Activated CD4-positive, CD25-positive, alpha-beta regulatory T cell treated with anti-CD3 and anti-CD28 coated beads, Interleukin-2, amount 50 U/mL, for 24 hours (primary cell): ENCODE measurements around the gene EXOSC1.
"Not testable (repeated sequence)": the region's sequence is repeated elsewhere in the genome, so short reads cannot be mapped to it uniquely, and the experiment has no call there.

Source experiments
- ATAC-seq, 2 donors: fragments of 150-1000 bp; cut with Tn5 transposase; one replicate each; pipeline ENCODE4 v1.10.0; 2021; ENCODE audit warnings: mild to moderate bottlenecking in 1 of 2, moderate library complexity in 1 of 2

Gene EXOSC1

DNA sequence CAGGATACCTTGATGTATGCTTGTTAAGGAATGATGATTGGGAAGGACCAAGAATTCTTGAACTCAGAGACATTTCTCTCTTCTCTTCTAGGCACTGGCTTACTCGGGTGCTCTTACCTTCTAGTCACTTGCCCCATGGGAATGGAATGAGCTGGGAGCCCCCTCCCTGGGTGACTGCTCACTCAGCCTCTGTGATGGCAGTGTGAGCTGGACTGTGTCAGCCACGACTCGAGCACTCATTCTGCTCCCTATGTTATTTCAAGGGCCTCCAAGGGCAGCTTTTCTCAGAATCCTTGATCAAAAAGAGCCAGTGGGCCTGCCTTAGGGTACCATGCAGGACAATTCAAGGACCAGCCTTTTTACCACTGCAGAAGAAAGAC lies 10.9 kb upstream of the EXOSC1 start:
- ATAC-seq: no peak

DNA sequence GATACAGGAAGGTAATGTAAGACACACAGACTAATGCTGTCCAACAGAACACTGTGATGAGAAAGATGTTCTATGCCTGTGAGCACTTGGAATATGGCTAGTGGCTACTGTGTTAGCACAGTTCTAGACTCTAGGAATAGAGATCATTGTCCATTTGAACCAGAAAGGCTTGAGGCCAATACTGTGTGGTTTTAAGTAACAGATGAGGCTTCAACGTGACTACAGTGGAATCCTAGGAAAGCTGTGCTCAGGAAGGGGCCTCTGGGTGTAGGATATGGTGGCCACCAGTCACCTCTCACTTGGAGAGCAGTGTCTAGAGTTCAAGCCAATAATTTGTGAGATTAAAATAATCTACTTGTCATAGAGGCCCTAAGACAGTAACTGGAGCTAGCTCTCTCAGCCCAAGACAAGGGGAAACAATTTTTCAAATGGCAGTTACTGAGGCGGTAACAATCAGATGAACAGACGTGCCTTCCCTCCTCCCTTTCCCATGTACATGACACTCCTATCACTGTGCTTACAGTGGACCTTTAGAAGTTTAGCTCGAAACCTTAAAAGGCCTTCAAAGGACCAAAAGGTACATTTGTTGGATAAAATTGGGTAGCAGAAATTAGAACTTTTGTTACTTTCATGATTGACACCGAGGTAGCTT lies 10.4 kb upstream of the EXOSC1 start:
- ATAC-seq: no peak

DNA sequence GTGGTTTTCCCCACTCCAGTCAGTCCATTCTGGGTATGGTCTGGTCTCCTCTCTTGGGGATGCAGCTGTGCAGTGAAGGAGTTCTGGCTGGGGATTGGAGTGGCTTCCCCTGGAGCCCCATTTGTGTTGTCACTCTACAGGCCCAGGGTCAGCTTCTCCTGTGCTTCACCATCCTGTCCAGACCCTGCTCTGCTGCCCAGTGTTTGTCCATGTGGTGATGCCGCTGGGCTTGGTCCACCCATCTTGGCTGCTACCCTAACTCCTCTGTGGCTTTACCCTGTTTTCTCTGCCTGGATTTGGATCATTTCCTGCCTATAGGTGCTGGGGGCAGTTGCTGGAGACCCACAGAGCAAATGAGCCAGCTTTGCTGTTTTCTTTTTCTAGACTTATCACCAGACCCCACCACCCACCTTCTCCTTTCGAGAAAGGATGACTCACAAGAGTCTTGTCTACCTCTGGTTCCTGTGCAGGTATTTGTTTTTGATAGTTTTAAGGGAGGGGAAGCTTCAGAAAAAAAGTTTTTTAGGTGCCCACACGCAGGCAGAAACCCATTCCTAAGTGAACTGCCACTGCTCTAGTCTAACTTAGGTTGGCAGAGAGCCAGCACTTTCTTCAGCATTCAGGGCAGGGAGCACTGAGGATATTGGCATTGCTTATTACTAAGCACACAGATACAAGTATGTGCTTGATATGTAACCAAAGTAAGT lies 8.7 kb upstream of the EXOSC1 start:
- ATAC-seq: peak; percentile 82 to 85

DNA sequence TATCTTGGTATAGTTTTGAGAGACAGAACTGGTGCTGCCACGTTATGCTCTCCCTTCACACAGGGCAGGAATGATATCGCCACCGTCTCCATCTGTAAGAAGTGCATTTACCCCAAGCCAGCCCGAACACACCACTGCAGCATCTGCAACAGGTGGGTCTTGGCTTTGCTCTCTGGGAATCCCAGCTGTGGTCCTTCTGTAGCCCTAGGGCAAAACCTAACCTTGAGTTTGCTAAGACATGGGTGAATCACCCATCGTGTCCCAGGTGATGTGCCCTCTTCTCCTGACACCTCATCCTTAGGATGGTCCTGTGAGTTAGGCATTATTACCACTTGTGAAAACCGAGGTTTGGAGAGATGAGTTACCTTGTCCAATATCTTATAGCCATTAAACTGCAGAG lies 6.5 kb upstream of the EXOSC1 start:
- no peak for ATAC-seq

DNA sequence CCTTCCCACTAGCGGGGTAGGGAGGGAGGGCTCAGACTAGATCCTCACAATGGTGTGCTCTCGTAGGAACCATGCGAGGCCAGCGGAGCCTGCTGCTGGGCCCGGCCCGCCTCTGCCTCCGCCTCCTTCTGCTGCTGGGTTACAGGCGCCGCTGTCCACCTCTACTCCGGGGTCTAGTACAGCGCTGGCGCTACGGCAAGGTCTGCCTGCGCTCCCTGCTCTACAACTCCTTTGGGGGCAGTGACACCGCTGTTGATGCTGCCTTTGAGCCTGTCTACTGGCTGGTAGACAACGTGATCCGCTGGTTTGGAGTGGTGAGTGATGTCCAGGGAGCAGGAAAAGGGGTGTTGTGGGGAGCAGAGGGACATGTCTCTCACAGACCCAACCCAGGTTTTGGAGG lies 5.8 kb upstream of the EXOSC1 start:
- no peak for ATAC-seq

DNA sequence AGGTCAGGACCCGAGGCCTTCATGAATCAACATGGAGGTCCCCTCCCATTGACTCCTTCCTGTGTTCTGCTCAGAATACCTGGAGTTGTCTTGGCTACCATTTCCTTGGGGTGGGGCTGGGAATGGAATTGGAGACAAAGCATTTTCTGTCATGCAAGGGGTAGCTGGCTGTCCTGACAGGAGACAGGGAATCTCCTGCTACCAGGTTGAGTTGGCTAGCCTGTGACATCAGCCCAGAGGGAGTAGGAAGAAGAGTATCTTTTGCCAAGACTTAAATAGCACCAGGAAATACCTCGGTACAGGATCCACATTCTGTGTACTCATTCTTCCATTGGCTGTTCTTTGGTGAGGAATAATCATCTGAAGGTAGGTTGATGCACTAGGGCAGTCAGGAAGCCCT lies 5.0 kb upstream of the EXOSC1 start:
- no peak for ATAC-seq

DNA sequence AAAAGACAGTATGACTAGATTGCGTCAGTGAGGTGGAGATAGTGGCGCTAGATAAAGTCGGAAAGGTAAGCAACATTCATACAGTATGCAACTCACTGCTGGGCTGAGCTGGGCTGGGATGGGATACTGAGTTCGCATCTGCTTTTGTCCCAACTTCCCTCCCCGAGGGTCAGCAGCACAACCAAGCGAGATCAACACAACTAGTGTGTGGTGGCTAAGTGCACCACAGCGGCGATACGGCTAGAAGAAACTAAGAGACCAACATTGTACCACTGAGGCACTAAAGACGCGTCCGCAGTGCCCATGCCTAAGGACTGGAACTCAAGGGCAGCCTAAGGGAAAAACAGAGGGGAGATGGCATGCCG lies 467 bp downstream of the EXOSC1 start:
- ATAC-seq: no peak

DNA sequence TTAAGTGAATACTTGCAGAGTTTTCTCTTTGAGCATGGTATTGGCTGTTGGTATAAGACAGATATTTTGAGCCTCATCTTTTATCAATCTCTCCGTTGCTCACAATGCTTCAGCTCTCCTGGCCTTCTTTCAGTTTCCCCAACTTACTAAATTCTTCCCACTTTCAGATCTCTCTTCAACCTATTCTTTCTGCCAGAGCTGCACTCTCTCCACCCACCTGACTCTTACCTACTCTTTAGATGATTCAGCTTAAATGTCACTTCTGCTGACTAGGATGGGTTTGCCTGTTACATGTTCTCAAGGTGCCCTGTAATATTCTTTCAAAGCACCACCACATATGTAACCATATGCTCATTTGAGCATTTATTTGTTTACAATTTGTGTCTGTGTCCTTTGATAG lies 1.6 kb downstream of the EXOSC1 start:
- peak; percentile 22 to 54 for ATAC-seq

DNA sequence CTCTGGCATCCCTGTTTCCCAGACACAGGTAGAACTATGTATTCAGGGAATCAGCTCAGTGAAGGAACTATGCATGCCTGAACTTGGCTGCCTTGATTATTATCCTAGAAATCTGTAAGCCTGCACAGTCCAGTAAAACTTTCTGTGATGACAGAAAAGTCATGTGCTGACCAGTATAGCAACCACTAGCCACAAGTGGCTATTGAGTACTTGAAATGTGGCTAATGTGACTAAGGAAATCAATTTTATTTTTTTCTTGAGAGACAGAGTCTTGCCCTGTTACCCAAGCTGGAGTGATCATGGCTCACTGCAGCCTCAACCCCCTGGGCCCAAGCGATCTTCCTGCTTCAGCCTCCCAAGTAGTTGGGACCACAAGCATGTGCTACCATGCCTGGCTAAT lies 3.5 kb downstream of the EXOSC1 start:
- ATAC-seq: no peak

DNA sequence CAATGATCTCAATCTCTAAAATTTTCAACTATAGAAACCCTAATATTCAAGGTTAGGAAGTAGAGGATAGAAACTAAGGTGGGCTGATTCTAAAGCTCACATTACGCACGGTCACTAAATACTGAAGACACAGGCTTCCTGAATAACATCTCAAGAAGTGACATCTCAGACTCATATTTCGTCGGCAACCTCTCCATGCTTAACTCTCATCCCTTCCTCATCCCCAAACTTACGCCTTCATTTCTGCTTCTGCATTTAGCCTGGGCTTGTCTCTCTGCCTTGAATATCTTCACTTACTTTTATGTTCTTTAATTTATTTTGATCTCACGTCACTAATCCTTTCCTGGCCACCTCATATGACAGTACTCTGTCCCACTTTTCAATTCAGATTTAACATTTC lies 10.6 kb downstream of the EXOSC1 start:
- ATAC-seq: no peak

DNA sequence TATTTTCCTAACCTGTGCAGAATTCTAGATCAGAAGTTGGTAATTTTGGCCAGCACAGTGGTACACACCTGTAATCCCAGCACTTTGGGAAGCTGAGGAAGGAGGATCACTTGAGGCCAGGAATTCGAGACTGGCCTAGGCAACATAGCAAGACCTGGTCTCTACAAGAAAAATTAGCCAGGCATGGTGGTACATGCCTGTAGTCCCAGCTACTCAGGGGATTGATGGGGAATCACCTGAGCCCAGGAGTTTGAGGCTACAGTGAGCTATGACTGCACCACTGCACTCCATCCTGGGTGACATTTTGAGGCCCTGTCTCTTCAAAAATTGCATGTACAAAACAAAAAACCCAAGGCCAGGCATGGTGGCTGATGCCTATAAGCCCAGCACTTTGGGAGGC lies 11.2 kb downstream of the EXOSC1 start:
- ATAC-seq: no peak

DNA sequence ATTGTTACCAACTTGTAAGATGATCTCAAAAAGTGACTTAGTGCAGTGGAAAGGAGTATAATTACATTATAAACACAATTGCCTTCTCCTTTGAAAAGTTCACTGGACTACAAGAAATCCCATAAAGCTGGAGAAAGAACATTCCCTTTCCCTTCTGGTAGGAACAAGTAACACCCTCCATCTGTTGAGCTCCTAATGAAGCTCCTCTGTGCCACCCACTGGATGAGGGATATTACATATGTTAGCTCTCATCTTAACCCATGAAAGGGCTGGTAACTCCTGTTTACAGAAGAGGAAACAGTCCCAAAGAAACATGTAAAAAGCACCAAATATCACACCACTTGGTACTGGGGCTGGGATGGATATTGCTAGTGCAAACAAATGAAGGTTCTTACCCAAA lies 11.8 kb downstream of the EXOSC1 start:
- peak in 1 of 2 donors; percentile 12 for ATAC-seq

DNA sequence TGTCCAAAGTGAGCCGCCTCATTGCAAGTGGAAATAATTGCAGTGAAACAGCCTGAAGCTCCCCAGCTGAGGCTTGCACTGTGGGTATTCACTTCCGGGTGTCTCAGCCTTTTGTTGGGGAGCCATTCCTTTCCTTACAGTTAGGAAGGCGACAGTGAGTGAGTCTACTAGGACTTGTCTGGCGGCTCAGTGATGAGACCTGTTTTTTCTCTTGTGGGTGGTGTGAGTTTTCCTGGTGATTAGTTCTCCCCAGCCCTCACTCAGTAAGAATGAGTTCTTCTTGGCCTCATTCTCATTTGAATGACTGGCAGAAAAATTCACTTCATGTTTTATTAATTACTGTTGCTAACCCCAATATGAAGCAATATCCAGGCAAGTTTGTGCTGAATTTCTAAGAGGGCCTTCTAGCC lies 17.2 kb downstream of the EXOSC1 start:
- ATAC-seq: peak in 1 of 2 donors; percentile 8

DNA sequence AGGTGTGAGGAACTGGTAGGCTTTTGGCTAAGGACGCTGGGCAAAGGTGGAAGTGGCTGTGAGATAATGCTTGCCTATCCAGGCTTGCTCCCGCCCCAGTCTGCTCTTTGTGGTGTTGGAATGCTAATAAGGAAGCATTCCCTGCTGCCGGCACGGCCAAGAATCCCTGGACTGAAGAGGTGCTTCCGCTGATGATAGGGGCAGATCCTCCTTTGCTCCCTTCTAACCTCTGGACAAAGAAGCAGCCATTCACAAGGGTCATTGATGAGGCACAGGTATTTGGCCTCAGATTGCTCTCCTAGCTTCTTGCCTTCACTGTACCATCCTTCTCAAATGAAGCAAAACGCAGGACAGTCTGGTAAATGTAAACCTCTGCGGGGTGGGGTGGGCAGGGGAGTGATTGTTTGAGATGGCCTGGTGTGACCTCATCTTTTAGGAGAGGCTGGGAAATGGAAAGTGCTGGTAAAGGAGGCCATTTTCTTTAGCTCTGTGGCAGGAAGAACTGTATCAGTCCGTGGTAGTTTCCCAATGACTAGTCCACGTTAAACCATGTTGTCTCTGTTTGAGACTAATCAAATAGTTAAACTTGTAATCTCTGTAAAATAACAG lies 18.1 kb downstream of the EXOSC1 start:
- ATAC-seq: peak; percentile 45 to 59

DNA sequence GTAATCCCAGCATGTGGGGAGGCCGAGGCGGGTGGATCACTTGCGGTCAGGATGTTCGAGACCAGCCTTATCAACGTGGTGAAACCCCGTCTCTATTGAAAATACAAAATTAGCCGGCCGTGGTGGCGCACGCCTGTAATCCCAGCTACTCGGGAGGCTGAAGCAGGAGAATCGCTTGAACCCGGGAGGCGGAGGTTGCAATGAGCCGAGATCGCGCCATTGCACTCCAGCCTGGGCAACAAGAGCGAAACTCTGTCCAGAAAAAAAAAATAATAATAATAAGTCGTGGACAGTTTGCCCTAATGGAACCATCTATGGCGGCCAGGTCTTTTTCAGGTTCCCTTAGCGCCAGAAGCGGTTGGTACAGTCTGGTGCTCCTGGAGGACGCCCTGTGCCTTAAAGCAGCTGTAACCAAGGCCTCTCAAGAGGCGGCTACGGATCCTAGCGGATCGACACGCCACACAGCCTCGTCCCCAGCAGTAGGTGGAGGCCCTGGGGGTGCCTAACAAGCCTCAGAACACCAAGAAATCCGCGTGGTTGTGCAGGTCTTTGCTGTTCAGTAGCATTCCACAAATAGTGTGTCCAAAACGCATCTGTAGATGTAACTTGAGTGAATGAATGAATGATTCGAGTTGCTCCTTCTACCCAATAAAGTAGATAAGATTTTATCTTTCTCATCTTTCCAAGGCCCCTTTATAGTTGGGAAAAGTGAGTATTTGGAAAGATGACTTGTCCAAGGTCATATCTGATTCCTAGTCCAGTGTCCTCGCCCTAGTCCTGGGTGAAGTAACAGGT lies 18.8 kb downstream of the EXOSC1 start:
- ATAC-seq: no peak

DNA sequence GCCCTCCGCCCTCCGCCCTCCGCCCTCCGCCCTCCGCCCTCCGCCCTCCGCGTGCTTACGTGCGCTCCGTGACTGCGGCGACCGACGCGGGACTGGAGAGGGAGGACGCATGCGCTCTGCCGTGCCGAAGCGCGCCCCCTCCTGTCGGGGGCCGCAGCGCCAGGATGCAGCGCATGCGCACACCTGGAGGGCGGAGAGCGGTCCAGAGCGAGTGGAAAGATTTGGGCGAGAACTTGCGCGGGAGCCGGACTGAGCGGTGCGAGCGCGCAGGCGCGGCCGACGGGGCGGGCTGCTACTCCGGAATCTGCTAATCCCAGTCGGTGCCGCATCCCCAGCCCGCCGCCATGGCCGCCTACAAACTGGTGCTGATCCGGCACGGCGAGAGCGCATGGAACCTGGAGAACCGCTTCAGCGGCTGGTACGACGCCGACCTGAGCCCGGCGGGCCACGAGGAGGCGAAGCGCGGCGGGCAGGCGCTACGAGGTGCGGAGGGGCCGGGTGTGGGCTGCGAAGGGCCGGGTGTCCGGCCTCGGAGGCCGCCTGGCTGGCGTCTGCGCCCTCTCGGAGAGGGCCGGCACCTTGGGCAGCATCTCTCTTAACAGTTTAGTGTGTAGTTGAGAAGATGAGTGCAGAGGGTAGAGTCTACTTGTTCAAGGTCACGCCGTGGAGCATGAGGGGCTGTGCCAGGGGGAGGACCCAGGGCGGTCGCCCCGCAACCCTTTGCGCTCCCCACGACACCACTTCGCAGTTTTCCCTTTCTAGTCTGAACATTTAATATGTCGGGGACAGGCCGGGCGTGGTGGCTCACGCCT lies 19.6 kb downstream of the EXOSC1 start, which contains the start of gene PGAM1:
Gene PGAM1, plus strand, starts transcription at position 228 of the 812 bp plus-strand sequence. Its CDS starts 117 bp downstream, at position 345.
- peak; percentile 69 to 71 for ATAC-seq

DNA sequence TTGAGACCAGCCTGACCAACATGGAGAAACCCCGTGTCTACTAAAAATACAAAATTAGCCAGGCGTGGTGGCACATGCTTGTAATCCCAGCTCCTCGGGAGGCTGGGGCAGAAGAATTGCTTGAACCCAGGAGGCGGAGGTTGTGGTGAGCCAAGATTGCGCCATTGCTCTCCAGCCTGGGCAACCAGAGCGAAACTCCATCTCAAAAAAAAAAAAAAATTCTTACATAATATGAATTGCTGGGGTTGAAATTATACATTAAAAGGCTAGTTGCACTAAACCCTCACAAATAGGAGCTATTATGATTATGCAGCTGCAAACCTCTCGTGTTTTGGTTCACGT lies 22.1 kb downstream of the EXOSC1 start:
- ATAC-seq: not testable (repeated sequence)

DNA sequence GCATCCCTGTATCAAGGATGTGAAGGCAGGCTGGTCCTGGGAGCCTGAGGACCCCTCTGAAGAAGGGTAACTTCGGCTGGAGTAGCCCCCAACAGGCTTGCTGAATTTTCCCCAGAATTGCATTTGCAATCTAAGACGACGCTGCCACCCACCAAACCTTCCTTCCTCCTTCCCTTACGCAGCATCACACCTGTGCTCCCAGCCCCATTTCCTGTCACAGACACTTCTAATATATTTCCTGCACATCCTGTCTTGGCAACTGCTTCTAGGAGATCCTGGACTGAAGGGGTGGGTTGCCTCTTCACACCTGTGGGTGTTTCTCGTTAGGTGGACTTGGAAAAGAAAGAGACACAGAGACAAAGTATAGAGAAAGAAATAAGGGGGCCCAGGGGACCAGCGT lies 29.2 kb downstream of the EXOSC1 start:
- no peak for ATAC-seq

DNA sequence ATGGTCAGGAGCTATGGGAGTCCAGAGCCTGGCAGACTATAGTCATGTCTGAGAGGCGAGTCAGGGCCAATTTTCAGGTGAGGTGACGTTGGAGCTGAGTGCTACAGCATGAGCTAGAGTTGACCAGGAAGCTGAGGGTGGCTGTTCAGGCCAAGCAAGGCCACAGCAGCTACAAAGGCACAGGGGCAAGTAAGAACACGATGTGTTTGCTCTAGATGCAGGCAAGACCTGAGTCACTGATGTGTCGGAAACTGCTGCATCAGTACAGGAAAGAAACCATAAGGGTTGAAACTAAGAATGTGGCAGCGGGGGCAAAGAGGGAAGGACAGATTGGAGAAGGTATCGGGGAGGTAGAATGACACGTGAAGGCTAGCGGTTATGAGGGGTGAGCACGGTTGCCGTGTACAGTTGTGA lies 32.9 kb downstream of the EXOSC1 start:
- ATAC-seq: peak; percentile 77 to 78

DNA sequence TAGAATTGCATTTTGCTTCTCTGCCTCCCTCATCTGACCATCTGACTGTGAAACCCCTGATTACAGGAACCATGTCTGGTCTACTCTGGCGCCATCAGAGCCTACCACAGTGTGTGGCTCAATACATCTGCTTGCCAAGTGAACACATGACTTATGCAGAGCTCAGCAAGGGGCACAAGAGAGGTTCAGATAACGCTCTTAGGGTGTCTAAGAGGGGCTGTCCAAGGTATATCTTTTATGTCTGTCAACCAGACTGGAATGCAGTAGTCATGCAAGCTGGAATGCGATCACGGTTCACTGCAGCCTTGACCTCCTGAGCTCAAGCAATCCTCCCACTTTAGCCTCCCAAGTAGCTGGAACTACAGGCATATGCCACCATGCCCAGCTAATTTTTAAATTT lies 34.4 kb downstream of the EXOSC1 start:
- no peak for ATAC-seq

DNA sequence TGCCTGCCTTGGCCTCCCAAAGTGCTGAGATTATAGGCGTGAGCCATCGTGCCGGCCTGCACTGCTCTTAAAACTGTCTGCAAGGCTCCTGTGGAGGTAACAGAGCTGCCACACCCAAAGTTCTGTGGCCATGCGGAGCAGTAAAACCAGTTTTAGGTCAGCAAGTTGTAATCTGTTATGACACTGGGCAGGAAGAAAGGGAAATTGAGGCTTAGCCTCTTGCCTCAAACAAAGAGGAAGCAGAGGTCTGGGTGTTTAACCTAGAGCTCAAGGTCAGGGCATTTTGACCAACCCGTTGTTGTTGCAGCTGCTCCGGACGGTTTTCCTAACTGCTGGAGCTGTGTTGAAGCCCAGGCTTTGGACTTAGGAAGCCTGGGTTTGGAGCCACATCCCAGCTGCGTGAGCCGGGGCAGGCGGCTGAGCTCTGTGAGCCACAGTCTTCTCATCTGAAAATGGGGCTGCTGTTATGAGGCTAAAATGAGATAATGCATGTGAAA lies 37.3 kb downstream of the EXOSC1 start:
- no peak for ATAC-seq

DNA sequence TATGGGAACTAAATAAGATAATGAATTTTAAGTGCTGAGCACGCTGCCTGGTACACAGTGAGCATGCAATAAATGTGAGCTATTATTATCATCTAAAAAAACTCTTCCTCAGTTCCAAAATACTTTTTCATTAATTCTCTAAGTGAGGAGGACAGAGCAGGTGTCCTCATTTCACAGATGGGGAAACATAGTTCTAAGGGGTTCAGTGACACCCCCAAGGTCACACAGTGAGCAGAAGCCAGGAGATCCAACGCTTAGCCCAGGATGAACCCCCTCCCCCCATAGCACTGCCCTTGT lies 37.9 kb downstream of the EXOSC1 start:
- ATAC-seq: no peak
